Endothelial cell of umbilical vein (primary cell): Measurements from ENCODE around the gene ZMIZ1. TPM values are rescaled to one million over a fixed set of nuclear protein-coding genes. Genes with fewer than 3 reads are reported as not detected.

Source experiments
- BruUV-seq: library from RNA; stranded (reverse); fragments of 400-500 nt; replicated peaks from 2 replicates; lab custom pipeline; 2021; lab: Mats Ljungman, UMichigan
- CTCF ChIA-PET: fragments of 300-600, 350-600 bp; sonication (Branson Sonifier 250); formaldehyde crosslinking; loops from one replicate; lab custom pipeline; 2021; ENCODE audit warnings: antibody characterized with exemption, inconsistent platforms; lab: Charles Lee
- POLR2A ChIA-PET: fragments of 300-600, 350-600 bp; sonication (Branson Sonifier 250); formaldehyde crosslinking; loops from one replicate; lab custom pipeline; 2021; ENCODE audit warnings: antibody characterized with exemption, inconsistent platforms; lab: Charles Lee
- DNase-seq: peaks from one replicate; pipeline ENCODE4 v3.0.0-alpha.2; 2011; ENCODE audit warnings: low read depth, low spot score
- FAIRE-seq: peaks from 2 replicates; lab custom pipeline; 2011; peaks lifted over from hg19 to GRCh38; lab: Jason Lieb, UNC
- H2AFZ ChIP-seq: 2 replicates; pipeline ENCODE4 v1.6.0; 2012; ENCODE audit warnings: low read depth, low read length, control low read depth, inconsistent platforms
- H3K27ac ChIP-seq: 2 replicates; pipeline ENCODE4 v1.5.1; 2011; ENCODE audit warnings: low read depth, mild to moderate bottlenecking, control low read depth, low read length, moderate library complexity; ENCODE audit not compliant: insufficient read depth
- H3K27me3 ChIP-seq, 2 experiments: 2 replicates each; pipeline versions ENCODE4 v1.6.0 to v1.6.1; 2011; ENCODE audit warnings: low read length in 2 of 2, mixed read lengths in 1 of 2; ENCODE audit not compliant: control insufficient read depth in 2 of 2, insufficient read depth in 2 of 2
- H3K36me3 ChIP-seq, 2 experiments: 2 replicates in 1 of 2; 3 replicates in 1 of 2; pipeline ENCODE4 v1.5.1; 2011; ENCODE audit warnings: low read length in 2 of 2, mild to moderate bottlenecking in 1 of 2, moderate library complexity in 1 of 2; ENCODE audit not compliant: control insufficient read depth in 2 of 2, insufficient read depth in 2 of 2; ENCODE audit errors: extremely low read depth in 1 of 2
- H3K4me1 ChIP-seq: 3 replicates; pipeline ENCODE4 v1.5.1; 2011; ENCODE audit warnings: mild to moderate bottlenecking, low read length; ENCODE audit not compliant: control insufficient read depth, insufficient read depth; ENCODE audit errors: extremely low read depth
- H3K4me2 ChIP-seq: 2 replicates; pipeline ENCODE4 v1.6.1; 2011; ENCODE audit warnings: low read length, control low read depth, mixed read lengths; ENCODE audit not compliant: insufficient read depth
- H3K4me3 ChIP-seq, 3 experiments: fragments of 200-600 bp in 1 of 3; sonication (generic), shearing (Covaris generic) in 1 of 3; replicated peaks in 1 of 3; 2 replicates each; pipeline ENCODE4 v1.5.1; 2011 to 2016; ENCODE audit warnings: control low read depth in 3 of 3, low read length in 3 of 3, mild to moderate bottlenecking in 2 of 3, inconsistent platforms in 1 of 3, low read depth in 1 of 3, moderate library complexity in 1 of 3; ENCODE audit not compliant: insufficient read depth in 1 of 3
- H3K79me2 ChIP-seq: 2 replicates; pipeline ENCODE4 v1.6.0; 2012; ENCODE audit warnings: low read length, inconsistent platforms; ENCODE audit not compliant: control insufficient read depth, insufficient read depth
- H3K9ac ChIP-seq: replicated peaks from 2 replicates; pipeline ENCODE3; 2011; ENCODE audit warnings: low read length, control low read depth; ENCODE audit not compliant: insufficient read depth; ENCODE audit errors: extremely low read depth
- H3K9me1 ChIP-seq: replicated peaks from 3 replicates; pipeline ENCODE4 v1.6.0; 2011; ENCODE audit warnings: mild to moderate bottlenecking, low read length; ENCODE audit not compliant: control insufficient read depth, insufficient read depth; ENCODE audit errors: extremely low read depth
- H3K9me3 ChIP-seq: replicated peaks from 2 replicates; pipeline ENCODE4 v1.5.1; 2012; ENCODE audit warnings: low read length, inconsistent platforms; ENCODE audit not compliant: control insufficient read depth, insufficient read depth
- H4K20me1 ChIP-seq: replicated peaks from 2 replicates; pipeline ENCODE3; 2011; ENCODE audit warnings: mild to moderate bottlenecking, low read length; ENCODE audit not compliant: control insufficient read depth, insufficient read depth; ENCODE audit errors: extremely low read depth
- EZH2 ChIP-seq: IDR thresholded peaks from 2 replicates; pipeline ENCODE4 v1.6.1; 2012; ENCODE audit warnings: borderline replicate concordance, low read depth, mild to moderate bottlenecking, moderate library complexity, low read length, inconsistent platforms; ENCODE audit not compliant: severe bottlenecking
- FOS ChIP-seq: IDR thresholded peaks from 2 replicates; pipeline ENCODE4 v1.6.1; 2011; ENCODE audit warnings: mild to moderate bottlenecking, low read length, moderate library complexity, borderline replicate concordance; ENCODE audit not compliant: insufficient read depth
- GATA2 ChIP-seq: IDR thresholded peaks from 2 replicates; pipeline ENCODE4 v1.7.0; 2011; ENCODE audit warnings: low read depth, mild to moderate bottlenecking, moderate library complexity, mixed read lengths, low read length; ENCODE audit not compliant: insufficient read length, insufficient read depth
- JUN ChIP-seq: IDR thresholded peaks from 2 replicates; pipeline ENCODE4 v1.6.1; 2011; ENCODE audit warnings: borderline replicate concordance, low read depth; ENCODE audit not compliant: insufficient read length, insufficient read depth
- MAX ChIP-seq: IDR thresholded peaks from 2 replicates; pipeline ENCODE4 v1.6.1; 2011; ENCODE audit not compliant: insufficient read depth, insufficient read length
- MYC ChIP-seq: IDR thresholded peaks from one replicate; pipeline ENCODE4 v1.6.1; 2011; ENCODE audit warnings: mild to moderate bottlenecking, low read depth, low read length
- POLR2A ChIP-seq: IDR thresholded peaks from 2 replicates; pipeline ENCODE4 v1.6.1; 2012; ENCODE audit warnings: low read depth, mild to moderate bottlenecking, control low read depth, low read length
- POLR2AphosphoS5 ChIP-seq: IDR thresholded peaks from 2 replicates; pipeline ENCODE4 v1.6.1; 2012; ENCODE audit warnings: low read depth, mild to moderate bottlenecking, control low read depth, low read length, moderate library complexity; ENCODE audit not compliant: insufficient read depth
- dilution Hi-C: fragments of 300-500 bp; cut with MboI; formaldehyde crosslinking; loops from one replicate; pipeline ENCODE4 v1.15.0; 2019; ENCODE audit warnings: low sequenced_read_pairs; ENCODE audit not compliant: extremely low pct_ligation_motif_present
- intact Hi-C: fragments of 100-400 bp; cut with micrococcal nuclease; formaldehyde crosslinking; loops from one replicate; pipeline ENCODE4 v1.10.0; 2022
- polyA plus RNA-seq, 4 experiments: library from polyadenylated mRNA; depleted of rRNA in 3 of 4; stranded (reverse) in 3 of 4; unstranded in 1 of 4; fragments of >200 nt; gene quantifications; 2 replicates each; pipeline versions ENCODE4 v1.2.1 to v1.2.3, GENCODE V29; 2011 to 2012; ENCODE audit warnings: missing spikeins in 1 of 4
- total RNA-seq: library from RNA; stranded (reverse); gene quantifications from 2 replicates; pipeline ENCODE4 v1.2.3, GENCODE V29; 2021
- TF ChIP-seq, protein P1 (sequence below), 2 donors: IDR thresholded peaks; 1 replicate in 1 of 2; 2 replicates in 1 of 2; pipeline ENCODE4 v1.5.1; 2011; ENCODE audit warnings: low read length in 2 of 2, mild to moderate bottlenecking in 2 of 2, moderate library complexity in 2 of 2, control low read depth in 1 of 2, inconsistent platforms in 1 of 2, low read depth in 1 of 2; ENCODE audit not compliant: insufficient read depth in 1 of 2; ENCODE audit errors: extremely low read depth in 1 of 2

ZMIZ1 gene
- total and polyA plus RNA-seq, 2 donors (not counting 3 experiments of a cell fraction or from before 2014, with no cell fraction given): 12.5 to 46.7 TPM

DNA sequence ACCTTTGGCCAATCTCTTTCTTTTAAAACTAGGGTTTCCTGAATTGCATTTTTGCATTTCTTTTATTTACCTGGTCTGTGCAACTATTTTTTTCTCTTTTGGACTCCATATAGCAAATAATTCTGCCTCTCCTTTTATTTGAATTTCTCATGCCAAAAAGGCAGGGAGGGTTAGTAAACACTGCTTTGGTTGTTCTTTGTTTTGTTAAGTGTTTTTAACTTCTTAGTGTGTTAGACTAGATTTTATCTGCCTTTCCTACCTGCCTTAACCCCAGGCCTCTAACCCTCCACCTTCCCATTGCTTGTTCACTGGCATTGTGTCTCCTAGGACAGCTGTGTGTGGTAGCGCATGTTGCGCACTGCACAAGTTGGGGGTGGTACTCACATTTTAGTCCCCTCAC lies 18.1 kb downstream of the ZMIZ1 start:
- no TSS peak for BruUV-seq
- H3K27me3 ChIP-seq: no peaks in the 10 kb centered on the region
- no peak overlapping the region for H2AFZ ChIP-seq
- no peaks in the 10 kb centered on the region for H3K36me3 ChIP-seq
- DNase-seq: no peak
- no peaks in the 10 kb centered on the region for H3K9me3 ChIP-seq
- no peaks in the 10 kb centered on the region for H3K9me1 ChIP-seq
- TF ChIP-seq POLR2AphosphoS5 (no peak), FOS (no peak), GATA2 (no peak), JUN (no peak), MYC (no peak), EZH2 (no peak), MAX (no peak), POLR2A (no peak)
- TF ChIP-seq, protein P1, sequence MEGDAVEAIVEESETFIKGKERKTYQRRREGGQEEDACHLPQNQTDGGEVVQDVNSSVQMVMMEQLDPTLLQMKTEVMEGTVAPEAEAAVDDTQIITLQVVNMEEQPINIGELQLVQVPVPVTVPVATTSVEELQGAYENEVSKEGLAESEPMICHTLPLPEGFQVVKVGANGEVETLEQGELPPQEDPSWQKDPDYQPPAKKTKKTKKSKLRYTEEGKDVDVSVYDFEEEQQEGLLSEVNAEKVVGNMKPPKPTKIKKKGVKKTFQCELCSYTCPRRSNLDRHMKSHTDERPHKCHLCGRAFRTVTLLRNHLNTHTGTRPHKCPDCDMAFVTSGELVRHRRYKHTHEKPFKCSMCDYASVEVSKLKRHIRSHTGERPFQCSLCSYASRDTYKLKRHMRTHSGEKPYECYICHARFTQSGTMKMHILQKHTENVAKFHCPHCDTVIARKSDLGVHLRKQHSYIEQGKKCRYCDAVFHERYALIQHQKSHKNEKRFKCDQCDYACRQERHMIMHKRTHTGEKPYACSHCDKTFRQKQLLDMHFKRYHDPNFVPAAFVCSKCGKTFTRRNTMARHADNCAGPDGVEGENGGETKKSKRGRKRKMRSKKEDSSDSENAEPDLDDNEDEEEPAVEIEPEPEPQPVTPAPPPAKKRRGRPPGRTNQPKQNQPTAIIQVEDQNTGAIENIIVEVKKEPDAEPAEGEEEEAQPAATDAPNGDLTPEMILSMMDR (IDR thresholded peaks at IDR 0.05; ENCODE audit: extremely low read depth in 1 of 2, insufficient read depth in 1 of 2, low read depth in 1 of 2, low read length in 2 of 2): no peak
- ChIA-PET POLR2A (no interaction called here), CTCF (no interaction called here)
- H4K20me1 ChIP-seq: no peaks in the 10 kb centered on the region
- FAIRE-seq: no peak
- no peak overlapping the region for H3K27ac ChIP-seq
- dilution Hi-C loops: no loop called here
- intact Hi-C loops: no loop called here
- H3K4me2 ChIP-seq: no peak overlapping the region
- H3K4me1 ChIP-seq: peaks cover 22% of the 10 kb centered on the region
- H3K79me2 ChIP-seq: peaks cover 89% of the 10 kb centered on the region
- no peak overlapping the region for H3K9ac ChIP-seq
- H3K4me3 ChIP-seq: no peak overlapping the region
